ENCODE measurements around the gene SC5D. TPM values are rescaled to one million over a fixed set of nuclear protein-coding genes. Genes with fewer than 3 reads are reported as not detected.

The SC5D gene
- total RNA-seq, 1 donor = 79.0 TPM

- H3K4me1 ChIP-seq (ENCODE audit: insufficient read depth, low read length) = no peaks in the 10 kb centered on the region
Measured at GRCh38 chr11:121351083-121351630, 58.6 kb downstream of the SC5D start.

GRCh38 chr11:121352251-121352891 is 59.8 kb downstream of the SC5D start:
- Histone ChIP-seq H3K4me1 (ENCODE audit: insufficient read depth, low read length) (no peaks in the 10 kb centered on the region), H3K4me3 (ENCODE audit: low read length) (no peak overlapping the region), H3K9me3 (ENCODE audit: low read depth, low read length) (no peaks in the 10 kb centered on the region), H3K27me3 (ENCODE audit: insufficient read depth, low read length) (no peaks in the 10 kb centered on the region)

More at GRCh38 chr11:121351083-121351630, 58.6 kb downstream of the SC5D start:
- Histone ChIP-seq H3K4me3 (ENCODE audit: low read length) (no peak overlapping the region), H3K27me3 (ENCODE audit: insufficient read depth, low read length) (no peaks in the 10 kb centered on the region), H3K9me3 (ENCODE audit: low read depth, low read length) (no peaks in the 10 kb centered on the region)

DNA sequence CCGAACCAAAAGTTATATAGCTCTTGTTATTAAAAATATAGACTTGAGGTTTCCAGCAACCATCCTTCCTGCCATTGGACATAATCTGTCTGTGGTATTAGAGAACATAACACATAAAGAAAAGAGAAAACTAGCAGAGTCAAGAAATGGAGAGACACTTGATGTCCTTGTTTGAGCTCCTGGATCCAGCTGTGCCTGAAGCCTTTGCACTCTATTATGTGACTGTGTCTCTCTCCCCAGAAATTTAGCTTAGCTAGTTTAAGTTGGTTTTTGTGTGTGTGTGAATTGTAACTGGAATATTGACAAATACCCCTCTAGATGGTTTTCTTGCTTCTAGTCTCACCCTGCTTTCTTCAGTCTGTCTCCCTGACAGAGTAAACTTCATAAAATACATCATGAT is 61.6 kb downstream of the SC5D start:
- H3K4me3 ChIP-seq (ENCODE audit: low read length) = no peak overlapping the region
- peaks cover 9% of the 10 kb centered on the region for H3K4me1 ChIP-seq (ENCODE audit: insufficient read depth, low read length)
- no peaks in the 10 kb centered on the region for H3K27me3 ChIP-seq (ENCODE audit: insufficient read depth, low read length)
- H3K9me3 ChIP-seq (ENCODE audit: low read depth, low read length) = no peaks in the 10 kb centered on the region

- Histone ChIP-seq H3K9me3 (ENCODE audit: low read depth, low read length) (no peaks in the 10 kb centered on the region), H3K4me1 (ENCODE audit: insufficient read depth, low read length) (peaks cover 10% of the 10 kb centered on the region), H3K27me3 (ENCODE audit: insufficient read depth, low read length) (no peaks in the 10 kb centered on the region), H3K4me3 (ENCODE audit: low read length) (no peak overlapping the region)
Measured at GRCh38 chr11:121356357-121356756, 63.8 kb downstream of the SC5D start.

Other genes with a start within 250 kb of the SC5D start
- 0.10 TPM for gene TECTA, start 191.5 kb upstream of the SC5D start, total RNA-seq
- 216 TPM for gene SORL1, start 159.5 kb downstream of the SC5D start, total RNA-seq